GM23338 (cell line): ENCODE measurements around the gene FPGS.

Experiments used
- CTCF ChIP-seq, 2 experiments: fragments of 200-600 bp in 1 of 2; sonication (generic) in 1 of 2; conservative IDR thresholded peaks; 2 replicates each; pipeline versions ENCODE4 v1.5.1 to v1.6.1; 2016 to 2017; ENCODE audit warnings: antibody characterized with exemption in 2 of 2, low read depth in 2 of 2, mild to moderate bottlenecking in 2 of 2, moderate library complexity in 1 of 2
- EZH2 ChIP-seq: fragments of 200-600 bp; sonication (generic); IDR thresholded peaks from one replicate; pipeline ENCODE4 v1.8.0; 2017; ENCODE audit warnings: antibody characterized with exemption, mild to moderate bottlenecking, low read depth; ENCODE audit not compliant: unreplicated experiment
- EZH2phosphoT487 ChIP-seq: fragments of 200-600 bp; sonication (generic); IDR thresholded peaks from one replicate; pipeline ENCODE4 v1.8.1; 2018; ENCODE audit warnings: antibody characterized with exemption; ENCODE audit not compliant: unreplicated experiment
- REST ChIP-seq: IDR thresholded peaks from one replicate; pipeline ENCODE4 v1.6.1; 2018; ENCODE audit warnings: antibody characterized with exemption; ENCODE audit not compliant: unreplicated experiment

- TF ChIP-seq EZH2 (no peak), CTCF (conservative IDR thresholded peaks at IDR 0.05; ENCODE audit: low read depth in 2 of 2) (peak in 1 of 2 experiments; percentile 16; a peak in 2 of 4 replicates), EZH2phosphoT487 (no peak), REST (no peak)
Observed at GRCh38 chr9:127828262-127829031, 25.8 kb downstream of the FPGS start.
